H1 (cell line): ENCODE results near the gene PASK. TPM values are rescaled to one million over a fixed set of nuclear protein-coding genes. Genes with fewer than 3 reads are reported as not detected.

ENCODE experiments used
- PHF8 ChIP-seq: fragments of 200-600 bp; sonication (generic); conservative IDR thresholded peaks from 2 replicates; pipeline ENCODE4 v1.7.1; 2012; ENCODE audit warnings: low read depth, mild to moderate bottlenecking, inconsistent platforms, low read length, moderate library complexity
- POLR2AphosphoS5 ChIP-seq: IDR thresholded peaks from 2 replicates; pipeline ENCODE4 v1.6.1; 2011; ENCODE audit warnings: low read depth, low read length
- POU5F1 ChIP-seq: IDR thresholded peaks from 2 replicates; pipeline ENCODE4 v1.6.1; 2011; ENCODE audit warnings: low read depth, mild to moderate bottlenecking, low read length, moderate library complexity
- RBBP5 ChIP-seq: IDR thresholded peaks from 2 replicates; pipeline ENCODE4 v1.7.1; 2012; ENCODE audit warnings: low read depth, mild to moderate bottlenecking, inconsistent platforms, low read length, moderate library complexity, borderline replicate concordance
- polyA plus RNA-seq, 7 experiments: library from polyadenylated mRNA; depleted of rRNA in 3 of 7; stranded (reverse) in 5 of 7; unstranded in 2 of 7; fragments of >200 nt in 5 of 7; fragments of 200-250 nt in 2 of 7; gene quantifications; 1 replicate in 5 of 7; 2 replicates in 1 of 7; 4 replicates in 1 of 7; pipeline versions ENCODE4 v1.2.1 to v1.2.3, GENCODE V29; 2011 to 2013; ENCODE audit warnings: missing spikeins in 2 of 7, mixed read lengths in 2 of 7
- total RNA-seq: library from RNA; stranded (reverse); fragmentation: NEBNext Ultra II Directional; extraction: Animal tissue kit (Norgen Biotek cat#: 25700); gene quantifications from 2 replicates; pipeline ENCODE4 v1.2.1, GENCODE V29; 2021

The PASK gene
- total and polyA plus RNA-seq, 2 of the 8 experiments (the other 6 are each of a cell fraction or from before 2014, with no cell fraction given) = 20.5 to 66.1 TPM

- TF ChIP-seq PHF8 (no peak), POLR2AphosphoS5 (no peak), POU5F1 (no peak), RBBP5 (no peak)
- TF ChIP-seq, all 59 proteins: peak for 0
Observed at GRCh38 chr2:241121008-241121407, 28.3 kb downstream of the PASK start (continued).
